NCI-H128 (cell line): ENCODE results near the gene ANO8.

Experiments
- DNase-seq: peaks from one replicate; lab custom pipeline; 2025; ENCODE audit not compliant: unreplicated experiment; lab: John Stamatoyannopoulos, UW

Gene ANO8

GRCh38 chr19:17346109-17346671 lies 11.5 kb upstream of the ANO8 start:
- no peak for DNase-seq

- no peak for DNase-seq
Observed at GRCh38 chr19:17341845-17342244, 7.2 kb upstream of the ANO8 start.

- no peak for DNase-seq
Observed at GRCh38 chr19:17341386-17341785, 6.7 kb upstream of the ANO8 start.

DNA sequence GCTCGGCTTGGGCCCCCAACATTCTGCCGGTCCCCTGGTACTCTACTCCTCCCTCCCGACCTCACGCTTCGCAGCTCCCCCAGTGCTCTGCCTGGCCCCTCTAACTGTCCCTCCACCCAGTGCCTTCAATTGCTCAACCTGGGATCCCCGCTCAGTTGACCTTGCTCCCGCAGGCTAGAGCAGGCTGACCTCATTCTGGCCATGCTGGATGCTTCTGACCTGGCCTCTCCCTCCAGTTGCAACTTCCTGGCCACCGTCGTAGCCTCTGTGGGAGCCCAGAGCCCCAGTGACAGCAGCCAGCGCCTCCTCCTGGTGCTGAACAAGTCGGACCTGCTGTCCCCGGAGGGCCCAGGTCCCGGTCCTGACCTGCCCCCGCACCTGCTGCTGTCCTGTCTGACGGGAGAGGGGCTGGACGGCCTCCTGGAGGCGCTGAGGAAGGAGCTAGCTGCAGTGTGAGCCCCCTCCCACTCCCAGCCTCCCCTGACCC lies 6.3 kb upstream of the ANO8 start:
- no peak for DNase-seq

DNA sequence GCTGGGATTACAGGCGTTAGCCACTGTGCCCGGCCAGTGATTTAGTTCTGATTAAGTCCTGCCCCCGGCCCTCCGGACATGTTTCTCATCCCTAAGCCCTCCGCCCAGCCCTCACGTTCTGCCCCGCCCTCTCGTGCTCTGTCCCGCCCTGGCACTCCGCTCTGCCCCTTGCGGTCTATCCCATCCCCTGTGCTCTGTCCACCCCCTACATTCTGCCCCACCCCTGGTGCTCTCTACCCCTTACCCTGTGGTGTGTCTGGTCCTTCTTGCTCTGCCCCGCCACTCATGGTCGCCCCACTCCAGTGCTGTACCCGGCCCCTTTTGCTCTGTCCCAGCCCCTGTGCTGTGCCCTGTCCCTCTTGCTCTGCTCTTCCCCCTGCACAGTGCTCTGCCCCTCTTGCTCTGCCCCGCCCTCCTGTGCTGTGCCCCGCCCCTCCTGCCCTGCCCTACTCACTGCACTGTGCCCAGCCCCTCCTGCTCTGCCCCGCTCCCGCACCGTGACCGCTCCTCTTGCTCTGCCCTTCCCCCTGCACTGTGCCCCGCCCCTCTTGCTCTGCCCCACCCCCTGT lies 5.7 kb upstream of the ANO8 start:
- DNase-seq, result no peak

GRCh38 chr19:17339088-17339741 lies 4.6 kb upstream of the ANO8 start:
- DNase-seq, result no peak

GRCh38 chr19:17338433-17339078 lies 3.9 kb upstream of the ANO8 start:
- DNase-seq, result no peak

DNA sequence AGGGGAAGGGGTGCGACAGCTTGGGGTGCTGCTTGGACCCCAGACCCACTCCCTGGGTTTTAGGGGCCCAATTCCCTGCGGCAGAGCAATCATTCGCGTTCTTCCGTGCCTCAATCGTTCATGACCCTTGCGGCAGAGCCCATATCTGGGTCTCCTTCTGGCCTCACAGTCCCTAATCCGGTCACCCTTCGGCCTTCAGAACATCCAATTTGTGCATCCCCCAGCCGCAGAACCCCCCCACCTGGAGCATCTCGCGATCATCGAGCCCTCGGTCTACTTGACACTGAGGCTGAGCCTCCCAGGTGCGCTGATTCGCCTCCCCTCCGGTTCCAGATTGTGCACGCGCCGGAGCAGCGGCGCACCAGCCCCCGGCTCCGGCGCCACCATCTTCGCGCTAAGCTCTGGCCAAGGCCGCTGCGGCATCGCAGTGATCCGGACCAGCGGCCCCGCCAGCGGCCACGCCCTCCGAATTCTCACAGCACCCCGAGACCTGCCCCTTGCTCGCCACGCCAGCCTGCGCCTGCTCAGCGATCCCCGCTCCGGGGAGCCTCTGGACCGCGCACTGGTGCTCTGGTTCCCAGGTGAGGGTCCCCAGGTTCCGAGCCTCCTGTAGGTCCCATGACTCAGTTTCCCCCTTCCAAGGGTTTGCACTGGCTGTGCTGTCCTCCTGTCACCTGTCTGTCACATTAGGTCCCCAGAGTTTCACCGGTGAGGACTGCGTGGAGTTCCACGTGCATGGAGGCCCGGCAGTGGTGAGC lies 3.2 kb upstream of the ANO8 start:
- no peak for DNase-seq

- peak; percentile 98 for DNase-seq
Observed at GRCh38 chr19:17336872-17337674, 2.4 kb upstream of the ANO8 start, which contains the start of gene GTPBP3. Gene GTPBP3, plus strand, starts transcription at chr19:17337553. Its CDS starts 59 bp downstream, at chr19:17337612.

DNA sequence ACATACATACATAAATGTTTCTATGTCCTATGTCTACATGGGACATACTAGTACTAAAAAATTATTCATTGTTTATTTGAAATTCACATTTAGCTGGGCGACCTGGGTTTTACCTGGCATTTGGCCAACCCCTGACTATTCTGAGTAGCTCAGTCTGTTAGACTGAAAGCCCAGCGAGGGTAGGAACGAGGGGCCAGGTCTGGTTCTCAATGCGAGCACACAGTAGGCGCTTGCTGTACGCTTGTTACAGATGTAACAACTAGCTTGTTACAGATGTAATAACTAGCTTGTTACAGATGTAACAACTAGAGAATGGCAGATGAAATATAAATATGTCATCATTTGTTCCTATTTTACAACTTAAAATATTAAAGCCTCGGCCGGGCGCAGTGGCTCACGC lies 920 bp upstream of the ANO8 start:
- DNase-seq, result no peak

DNA sequence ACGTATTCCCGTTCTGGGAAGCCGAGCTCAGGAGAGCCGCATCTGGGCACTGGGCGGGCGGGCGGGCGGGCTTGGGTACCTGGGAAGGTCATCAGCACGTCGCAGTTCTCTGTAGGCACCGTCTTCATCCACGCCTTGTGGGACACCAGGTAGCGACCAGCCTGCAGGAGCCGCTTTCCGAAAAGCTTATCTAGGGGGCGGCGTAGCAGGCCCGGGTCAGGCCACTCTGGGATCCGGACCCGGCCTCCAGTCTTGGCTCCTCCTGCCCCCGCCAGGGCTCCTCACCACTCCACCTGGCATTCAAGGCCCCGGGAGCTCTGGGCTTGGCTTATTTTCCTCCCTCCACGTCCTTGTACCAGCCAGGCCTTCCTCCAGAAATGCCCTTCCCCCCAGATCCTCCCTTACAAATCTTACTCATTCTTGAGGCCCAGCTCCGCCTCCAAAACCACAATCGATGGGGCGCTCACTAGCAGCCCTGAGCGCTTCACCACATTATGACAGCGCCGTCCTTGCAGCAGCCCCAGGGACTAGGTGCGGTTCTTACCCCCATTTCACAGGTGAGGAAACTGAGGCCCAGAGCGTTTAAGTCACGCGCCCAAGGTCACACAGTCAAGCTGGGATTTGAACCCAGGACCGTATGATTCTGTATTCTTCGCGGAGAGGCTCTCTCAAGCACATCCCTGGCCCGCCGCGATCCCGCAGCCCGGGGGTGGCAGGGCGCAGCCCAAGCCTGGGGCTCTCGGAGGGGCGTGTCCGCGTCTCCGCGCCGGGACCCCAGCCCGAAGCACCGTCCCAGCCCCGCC lies 843 bp downstream of the ANO8 start:
- no peak for DNase-seq

DNA sequence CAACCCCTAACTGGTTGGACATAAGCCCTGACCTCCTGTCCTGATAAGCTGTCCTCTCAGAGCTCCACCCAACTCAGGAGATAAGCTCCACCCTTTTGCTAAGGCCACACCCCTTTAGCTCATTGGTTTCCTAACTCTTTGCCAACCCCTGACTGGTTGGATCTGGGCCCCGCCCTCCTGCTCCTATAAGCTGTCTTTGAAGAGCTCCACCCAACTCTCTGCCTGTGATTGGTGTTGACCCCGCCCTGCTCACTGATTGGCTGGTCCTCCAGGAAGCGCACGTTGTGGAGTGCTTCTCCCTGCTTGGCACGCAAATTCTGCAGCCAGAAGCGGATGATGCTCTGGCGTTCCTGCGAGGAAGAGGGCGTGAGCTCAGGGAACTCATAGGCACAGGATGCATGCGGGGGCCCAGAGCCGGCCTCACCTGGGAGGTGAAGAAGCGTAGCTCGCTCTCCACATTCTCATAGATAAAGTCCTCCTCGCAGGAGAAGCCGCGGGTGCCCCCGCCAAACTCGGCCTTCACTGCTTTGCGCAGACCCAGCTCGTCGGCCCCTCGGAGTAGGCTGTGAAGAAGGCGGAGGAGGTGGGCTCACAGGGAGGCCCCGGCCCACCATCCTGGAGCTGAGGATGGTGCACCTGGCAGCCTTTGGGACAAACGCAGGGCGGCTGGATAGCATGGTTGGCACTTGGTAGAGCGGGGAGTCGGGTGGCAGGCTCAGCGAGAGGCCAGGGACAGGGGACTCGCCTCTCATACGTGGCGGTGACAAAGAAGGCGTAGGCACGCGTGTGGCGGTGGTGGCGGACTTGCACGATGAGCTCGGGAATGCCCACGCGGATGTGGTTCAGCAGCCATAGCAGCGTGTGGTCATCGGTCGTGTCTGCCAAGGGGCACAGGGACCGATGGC lies 1.7 kb downstream of the ANO8 start:
- no peak for DNase-seq

GRCh38 chr19:17332360-17332676 lies 2.3 kb downstream of the ANO8 start:
- DNase-seq, result no peak

GRCh38 chr19:17331045-17331558 lies 3.6 kb downstream of the ANO8 start:
- DNase-seq, result no peak

- DNase-seq, result no peak
Observed at GRCh38 chr19:17330262-17331044, 4.2 kb downstream of the ANO8 start.

DNA sequence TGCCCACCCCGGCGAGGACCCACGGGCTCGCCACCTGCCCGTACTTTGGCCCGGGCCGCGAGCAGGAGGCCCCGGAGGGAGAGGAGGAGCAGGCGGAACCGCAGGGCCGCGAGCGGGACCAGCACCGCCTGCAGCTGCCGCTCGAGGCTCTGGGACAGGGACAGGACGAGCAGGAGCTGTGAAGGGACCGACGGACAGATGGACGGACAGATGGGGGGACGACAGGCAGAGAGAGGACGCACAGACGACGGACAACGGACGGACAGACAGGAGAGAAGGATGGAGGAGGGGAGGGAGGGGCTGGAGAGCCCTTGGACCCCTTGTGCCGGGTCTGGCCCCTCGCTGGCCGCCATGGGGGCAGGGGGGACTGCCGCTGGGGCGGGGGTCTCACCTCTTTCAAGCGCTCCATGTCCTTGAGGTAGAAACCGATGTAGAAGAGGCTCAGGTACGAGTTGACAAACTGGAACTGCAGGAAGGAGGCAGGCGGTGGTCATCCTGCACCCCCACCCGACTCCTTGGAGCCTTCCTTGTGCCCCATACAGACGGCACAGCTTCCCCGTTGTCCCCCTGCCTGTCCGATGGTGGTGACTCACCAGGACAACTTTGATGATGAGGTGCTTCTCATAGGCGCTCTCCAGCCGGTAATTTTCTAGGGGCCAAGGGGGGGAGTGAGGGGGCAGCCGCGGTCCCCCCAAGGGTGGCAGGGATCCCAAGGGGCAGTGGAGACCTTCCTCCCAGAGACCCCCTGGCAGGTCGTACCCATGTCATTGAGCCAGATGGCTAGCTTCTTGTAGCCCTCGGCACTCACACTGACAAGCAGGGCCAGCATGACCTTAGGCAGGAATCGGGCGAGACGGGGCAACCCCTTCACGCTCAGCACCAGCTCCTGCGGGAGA lies 5.0 kb downstream of the ANO8 start:
- no peak for DNase-seq
